HK-2 (cell line): ENCODE data around the gene MPPED2.

ENCODE experiments used
- DNase-seq: peaks from one replicate; pipeline ENCODE4 v3.0.0-alpha.2; 2018; ENCODE audit not compliant: unreplicated experiment

Gene MPPED2

DNA sequence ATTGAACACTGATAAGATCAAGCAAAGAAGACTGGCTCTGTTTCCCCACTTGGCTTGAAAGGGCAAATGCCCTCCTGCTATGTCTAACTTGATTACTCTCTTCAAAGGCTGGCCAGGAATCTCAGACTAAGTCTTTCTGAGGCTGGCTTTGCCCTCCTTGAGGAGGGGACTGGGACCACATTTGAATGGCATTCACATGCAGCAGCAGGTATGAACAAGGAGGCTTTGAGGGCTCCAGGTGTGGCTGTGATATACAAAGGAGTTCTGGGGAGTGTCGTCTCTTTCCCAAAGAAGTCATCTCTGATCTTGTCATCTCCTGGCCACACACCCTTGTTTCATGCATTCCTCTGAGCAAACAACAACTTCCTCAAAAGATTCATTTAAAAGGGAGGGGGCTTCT is 132.4 kb downstream of the MPPED2 start:
- no peak for DNase-seq

DNA sequence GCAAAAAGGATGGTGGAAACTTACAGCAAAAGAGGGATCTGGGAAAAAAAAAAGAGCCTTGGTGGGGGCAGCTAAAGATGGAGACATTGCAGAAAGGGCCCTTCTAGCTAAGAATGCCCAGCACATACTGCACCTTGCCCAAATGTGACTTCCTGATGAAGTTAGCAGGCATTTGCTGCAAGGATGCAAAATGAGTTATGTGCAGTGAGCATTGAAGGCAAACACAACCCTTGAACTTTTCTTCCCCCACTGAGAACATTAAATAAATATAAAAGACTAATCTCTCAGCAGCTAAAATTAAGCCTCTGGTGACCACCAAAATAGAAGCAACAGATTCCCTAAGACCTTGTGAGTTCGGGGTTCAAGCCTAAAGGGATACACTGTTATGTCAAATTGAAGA is 133.3 kb downstream of the MPPED2 start:
- no peak for DNase-seq

DNA sequence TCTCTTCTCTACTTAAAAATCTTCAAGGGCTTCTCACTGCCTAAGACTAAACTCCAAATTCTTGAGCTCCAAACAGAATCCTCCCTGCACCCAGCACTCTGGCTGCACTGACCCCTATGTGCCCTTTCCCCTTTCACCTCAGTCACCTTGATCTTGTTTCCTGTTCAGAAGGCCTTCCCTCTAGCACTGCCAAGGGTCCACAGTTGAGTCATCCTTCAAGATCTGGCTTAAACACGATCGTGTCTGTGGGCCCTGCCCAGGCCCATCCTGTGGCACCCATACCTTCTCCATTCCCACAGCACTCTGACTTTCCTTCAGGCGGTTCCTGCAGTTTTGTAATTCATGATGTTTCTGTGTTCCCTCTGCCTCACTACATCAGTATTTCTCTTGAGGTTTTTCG is 134.0 kb downstream of the MPPED2 start:
- DNase-seq: no peak

DNA sequence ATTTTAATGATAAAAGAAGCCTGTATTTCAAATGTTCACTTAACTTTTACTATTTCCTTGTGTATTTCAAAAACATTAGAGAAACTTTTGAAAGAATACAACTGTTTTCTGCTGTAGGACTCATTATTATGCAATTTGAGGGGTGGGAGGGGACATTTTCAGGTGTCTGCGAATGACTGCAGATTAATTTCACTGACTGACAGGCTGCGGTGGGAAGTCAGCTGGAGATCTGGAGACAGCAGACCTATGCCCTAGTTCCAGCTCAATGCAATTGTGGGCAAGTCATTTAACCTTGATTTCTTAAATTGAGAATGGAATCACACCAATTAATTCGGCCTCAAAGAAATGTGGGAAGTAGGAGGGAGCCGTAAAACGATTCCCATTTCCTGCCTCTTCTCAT is 134.5 kb downstream of the MPPED2 start:
- DNase-seq: no peak

DNA sequence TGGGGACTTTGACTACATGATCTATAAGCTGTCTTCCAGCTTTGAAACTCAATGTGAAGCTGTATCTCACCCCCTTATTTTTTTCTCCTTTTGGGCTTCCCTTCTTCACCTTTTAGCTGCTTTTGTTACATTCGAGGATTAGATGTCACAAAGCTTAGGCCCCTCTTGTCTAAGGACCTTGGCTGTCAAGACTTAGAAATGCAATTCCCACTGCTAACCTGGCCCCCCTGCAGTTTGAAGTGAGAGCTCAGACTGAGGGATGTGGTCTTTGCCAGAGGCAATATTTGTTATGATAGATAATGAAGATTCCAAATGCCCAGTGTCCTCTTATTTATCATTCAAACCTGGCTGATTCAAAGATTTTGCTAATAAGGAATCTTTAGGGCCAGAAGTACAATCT is 135.0 kb downstream of the MPPED2 start:
- DNase-seq: no peak

DNA sequence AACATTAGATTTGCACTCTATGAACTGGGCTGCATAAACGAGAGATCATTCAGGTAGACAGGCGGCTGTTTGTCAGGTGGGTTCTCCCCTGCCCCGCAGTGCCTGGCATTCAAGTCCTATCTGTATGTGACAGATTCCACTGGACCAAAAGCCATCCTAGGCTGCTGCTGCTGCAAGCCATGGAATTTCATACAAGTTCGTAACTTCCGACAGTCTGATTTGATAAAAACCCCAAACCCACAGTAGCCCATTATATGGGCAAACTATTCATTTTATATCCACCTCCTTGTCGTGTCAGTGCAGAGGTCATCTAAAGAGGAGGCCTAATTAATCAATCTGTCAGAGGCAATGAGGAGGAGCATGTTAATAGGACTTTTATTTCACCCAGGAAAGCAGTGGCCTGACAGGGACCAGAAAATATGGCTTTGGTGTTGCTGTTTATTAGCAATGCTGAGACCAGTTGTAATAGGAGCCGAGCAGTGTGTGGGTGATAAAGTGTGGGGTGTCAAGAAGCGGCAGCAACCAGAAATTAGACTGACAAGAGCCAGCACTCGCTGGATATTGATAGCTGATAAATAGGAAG is 139.0 kb downstream of the MPPED2 start:
- no peak for DNase-seq

DNA sequence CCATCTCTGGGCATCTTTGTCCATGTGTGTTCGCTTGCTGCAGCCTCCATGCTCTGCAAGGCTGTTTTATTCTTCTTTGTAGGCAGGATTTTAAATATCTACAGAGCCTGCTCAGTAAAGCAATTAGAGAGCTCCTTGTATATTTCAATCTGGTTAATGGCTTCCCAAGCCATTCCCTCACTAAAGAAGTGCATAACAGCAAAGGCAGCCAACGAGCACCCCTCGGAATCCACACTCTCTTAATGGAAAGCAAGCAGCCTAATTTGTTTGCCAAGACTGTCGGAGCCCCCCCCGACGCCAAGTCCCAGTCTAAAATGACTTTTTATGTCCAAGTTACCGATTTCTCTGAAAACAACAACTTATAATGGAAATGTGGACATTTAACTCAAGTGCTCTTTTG is 139.6 kb downstream of the MPPED2 start:
- DNase-seq: no peak

DNA sequence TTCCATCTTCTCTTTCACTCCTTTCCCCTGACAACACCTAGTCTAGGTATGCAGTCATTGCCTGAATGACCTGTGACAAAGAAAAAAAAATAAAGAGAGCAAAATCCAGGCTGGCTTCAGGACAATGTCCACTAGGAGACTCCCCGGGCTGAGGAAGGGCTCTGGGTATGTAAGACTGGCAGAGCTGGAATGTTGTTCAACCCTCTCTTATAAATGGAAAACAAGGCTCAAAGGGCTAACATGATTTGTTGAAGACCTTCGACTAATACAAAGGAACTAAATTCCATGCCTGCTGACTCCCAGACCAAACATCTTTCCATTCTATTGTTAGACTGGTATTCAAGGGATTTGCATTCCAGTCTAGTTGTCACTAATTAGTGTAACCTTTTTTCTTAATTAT is 141.1 kb downstream of the MPPED2 start:
- DNase-seq: no peak

DNA sequence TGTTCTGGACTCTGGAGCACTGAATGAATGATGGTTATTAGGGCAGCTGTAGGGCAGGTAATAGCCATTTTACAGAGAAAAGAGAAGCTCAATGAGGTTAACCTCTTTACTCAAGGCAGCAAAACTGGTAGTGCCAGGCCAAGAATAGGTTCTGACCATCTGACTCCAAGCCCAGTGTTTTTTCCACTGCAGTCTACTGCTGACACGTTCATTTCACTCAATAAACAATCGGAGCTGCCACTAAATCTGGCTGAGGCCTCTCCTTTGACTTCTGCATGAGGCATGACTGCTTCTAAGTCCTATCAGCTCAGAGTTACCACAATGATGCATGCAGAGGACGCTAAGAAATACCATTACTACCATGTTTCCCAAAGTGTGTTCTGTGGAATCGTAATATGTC is 145.6 kb downstream of the MPPED2 start:
- no peak for DNase-seq

DNA sequence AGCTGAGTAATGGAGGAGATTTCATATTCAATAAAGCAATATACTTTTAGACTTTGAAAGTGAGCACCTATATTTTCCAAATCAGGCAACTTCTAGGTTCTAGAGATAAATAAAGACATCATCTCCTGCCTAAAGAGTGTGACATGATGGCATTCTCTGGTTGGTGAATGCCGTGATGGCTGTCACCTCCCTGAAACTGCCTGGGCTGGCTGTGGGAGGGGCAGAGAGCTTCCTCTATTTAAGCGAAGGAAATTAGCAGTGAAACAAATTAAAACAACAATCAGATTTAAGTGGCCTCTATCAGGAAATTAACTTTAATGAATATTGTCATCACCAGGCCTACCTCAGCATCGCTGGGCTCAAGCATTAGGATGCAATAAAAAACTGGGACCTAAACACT is 149.4 kb downstream of the MPPED2 start:
- no peak for DNase-seq

DNA sequence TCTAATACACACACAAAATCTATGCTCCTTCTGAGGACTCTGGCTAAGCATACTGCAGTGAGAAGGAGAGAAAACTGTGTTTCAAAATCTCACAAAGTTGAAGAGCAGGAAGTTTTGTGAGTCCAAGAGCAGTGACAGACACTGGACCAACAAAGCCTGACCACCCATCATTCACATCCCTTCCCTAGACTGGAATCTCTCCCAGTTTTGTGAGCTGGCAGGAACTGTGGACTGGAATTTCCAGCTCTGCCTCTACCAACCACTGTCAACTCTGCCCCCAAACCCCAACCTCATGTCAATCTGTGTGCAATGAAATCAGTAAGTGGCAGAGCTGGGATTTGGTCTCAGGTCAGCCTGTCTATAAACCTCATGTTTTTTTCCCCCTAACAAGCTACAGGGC is 150.7 kb downstream of the MPPED2 start:
- no peak for DNase-seq

DNA sequence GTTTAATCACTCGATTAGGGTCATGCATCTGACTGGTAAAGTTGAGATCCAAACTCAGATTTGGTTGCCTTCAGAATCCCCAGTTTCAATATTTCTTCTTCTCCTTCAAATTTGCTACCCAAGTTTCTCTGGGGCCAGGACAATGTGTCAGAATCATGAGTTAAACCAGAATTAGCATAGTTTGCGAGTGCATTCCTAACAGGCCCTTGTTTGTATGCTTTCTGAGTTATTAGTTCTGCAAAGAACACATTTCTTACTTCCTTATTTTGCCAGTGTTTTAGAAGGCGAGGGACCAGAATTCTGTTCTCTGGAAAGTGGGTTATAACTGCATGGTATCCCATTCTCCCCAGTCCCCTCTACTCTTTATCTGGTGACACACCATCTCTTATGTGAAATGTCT is 151.3 kb downstream of the MPPED2 start:
- no peak for DNase-seq

DNA sequence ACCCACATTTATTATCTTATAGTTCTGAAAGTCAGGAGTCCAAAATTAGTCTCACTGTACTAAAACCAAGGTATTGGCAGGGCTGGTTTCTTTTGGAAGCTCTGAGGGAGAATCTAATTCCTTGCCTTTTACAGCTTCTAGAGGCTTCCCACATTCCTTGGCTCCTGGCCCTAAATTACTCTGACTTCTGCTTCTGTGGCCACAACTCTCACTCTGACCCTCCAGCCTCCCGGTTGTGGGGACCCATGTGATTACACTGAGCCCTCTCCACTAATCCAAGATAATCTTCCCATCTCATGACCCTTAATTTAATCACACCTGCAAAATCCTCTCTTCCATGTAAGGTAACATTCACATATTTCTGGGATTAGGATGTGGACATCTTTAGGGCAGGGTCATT is 152.3 kb downstream of the MPPED2 start:
- no peak for DNase-seq

DNA sequence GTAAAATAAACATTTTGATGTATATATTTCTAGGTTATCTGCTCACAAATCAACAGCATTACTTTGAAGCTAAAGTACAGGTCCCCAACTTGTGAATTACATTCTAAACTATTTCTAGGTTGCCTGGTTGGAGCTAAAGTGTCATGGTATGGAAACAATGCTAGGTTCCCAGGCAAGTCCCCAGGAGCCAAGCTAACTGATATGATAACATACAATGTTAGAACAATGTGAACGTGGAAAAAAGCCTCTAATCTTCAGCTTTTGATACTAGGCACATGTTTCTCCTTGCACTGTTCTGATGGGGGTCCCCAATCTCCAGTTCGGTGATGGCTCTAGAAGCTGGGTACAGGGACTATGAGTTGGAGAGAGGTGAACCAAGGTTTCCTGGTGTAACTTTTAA is 153.4 kb downstream of the MPPED2 start:
- DNase-seq: no peak

DNA sequence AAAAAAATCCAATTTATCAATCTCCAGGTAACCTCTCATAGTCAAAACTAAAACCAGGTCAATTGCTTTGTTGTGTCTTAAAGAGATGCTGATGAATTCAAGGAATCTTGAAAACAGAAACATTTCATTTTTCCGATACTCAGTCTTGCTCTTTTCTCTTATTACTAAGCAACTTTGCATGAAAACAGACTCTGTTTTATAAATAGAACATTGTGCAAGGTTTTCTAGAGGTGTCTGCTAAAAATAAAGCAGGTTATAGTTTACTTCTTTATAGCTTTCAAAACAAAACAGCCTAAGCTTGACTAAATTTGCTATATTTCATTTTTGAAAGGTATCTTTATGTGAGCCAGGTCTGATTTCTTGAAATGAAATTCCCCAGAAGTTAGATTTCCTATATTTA is 154.0 kb downstream of the MPPED2 start:
- no peak for DNase-seq

DNA sequence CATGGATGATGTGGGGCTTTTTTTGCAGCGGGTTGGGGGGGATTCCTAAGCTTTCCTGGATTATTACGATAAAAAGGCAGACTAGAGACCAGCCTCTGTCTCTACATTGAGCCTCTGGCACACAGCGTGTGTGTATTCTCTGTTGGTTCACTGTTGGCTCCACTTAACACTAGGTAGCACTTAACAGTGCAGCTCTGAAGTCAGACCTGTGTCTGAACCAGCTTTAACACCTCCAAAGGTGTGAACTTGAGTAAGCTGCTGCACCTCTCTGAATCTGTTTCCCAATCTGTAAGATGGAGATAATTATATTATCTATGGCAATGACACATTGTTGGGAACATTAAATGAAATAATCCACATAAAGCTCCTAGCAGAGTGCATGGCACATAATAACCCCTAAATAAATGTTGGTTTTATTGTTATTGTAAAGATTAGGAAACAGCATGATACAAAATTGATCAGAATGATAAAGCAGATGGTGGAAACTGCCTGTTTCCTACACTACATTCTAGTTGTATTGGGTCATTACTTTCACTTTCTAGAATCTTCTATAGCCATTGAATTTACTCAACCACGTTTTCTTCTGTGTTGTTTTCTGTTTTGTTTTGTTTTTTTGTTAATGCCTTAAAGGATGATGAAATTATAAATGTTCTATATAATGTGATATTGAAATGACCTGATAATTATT is 154.9 kb downstream of the MPPED2 start:
- DNase-seq: no peak

DNA sequence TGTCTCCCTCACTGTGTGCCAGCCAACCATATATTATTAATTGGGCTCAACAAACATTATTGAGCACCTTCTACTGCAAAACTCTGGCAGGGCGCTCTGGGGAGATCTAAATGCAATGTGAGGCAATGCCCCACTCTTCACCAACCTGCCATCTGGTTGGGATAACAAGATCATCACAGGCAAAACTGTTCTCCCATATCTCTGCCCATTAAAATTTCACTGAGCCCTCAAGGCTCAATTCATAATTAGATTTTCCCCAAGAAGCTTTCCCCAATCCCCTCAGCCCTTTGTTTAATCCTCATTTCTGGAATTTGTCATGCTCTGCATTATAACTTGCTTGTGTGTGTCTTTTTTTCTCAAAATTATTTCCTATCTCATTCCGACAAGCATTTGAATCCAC is 156.6 kb downstream of the MPPED2 start:
- no peak for DNase-seq

DNA sequence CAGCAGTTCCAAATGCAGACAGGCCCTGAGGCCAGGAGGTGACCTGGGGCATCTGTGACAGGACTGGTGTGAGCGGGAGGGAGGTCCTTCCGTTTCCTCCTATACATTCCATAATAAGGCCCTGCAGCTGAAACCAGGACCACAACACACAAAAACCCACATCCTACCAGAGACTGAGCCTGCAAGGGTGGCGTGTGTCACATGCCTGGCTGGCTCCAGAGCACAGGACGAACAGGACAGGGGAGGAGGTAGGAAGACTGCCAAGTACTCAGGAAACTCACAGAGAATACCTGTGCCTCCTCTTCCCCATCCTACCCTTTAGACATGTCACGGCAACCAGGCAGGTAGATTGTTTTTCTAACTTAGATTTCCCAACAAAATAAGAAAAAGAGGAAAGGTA is 159.4 kb downstream of the MPPED2 start:
- no peak for DNase-seq

DNA sequence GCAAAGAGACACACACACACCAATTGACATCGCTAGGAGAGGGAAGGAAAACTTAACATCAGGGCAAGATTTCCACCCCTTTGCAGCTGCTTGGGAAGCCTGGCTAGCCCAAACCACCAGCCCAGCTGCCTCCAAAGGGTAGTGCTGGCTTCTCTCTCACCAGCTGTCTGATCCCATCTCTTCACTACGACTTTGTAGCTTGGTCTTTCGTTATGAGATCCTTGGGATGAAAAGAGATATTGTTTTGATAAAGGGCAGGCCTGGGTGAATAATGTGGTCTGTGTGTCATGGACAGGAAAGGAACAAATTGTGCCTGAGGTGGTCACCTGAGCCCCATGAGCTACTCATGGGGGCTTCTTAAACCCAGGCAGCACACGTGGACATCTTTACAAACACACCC is 161.3 kb downstream of the MPPED2 start:
- DNase-seq: no peak

DNA sequence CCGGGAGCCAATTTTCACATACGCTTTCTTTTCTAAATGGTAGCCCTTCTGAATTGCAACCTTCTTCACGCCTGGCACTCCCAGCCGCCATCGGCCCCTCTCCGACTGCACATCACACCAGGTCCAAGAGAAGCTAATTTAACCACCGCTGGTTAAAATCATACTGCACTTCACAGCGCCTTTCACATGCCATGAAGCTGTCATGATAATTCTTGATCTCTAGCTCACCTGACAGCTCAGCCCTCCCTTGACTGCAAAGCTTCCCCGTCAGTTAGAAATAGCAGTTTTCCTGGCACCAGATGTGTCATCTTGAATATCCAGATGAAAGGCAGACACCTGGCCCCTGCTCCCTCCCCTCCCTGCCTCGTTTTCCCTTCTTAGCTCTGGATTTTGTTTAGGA is 161.8 kb downstream of the MPPED2 start:
- DNase-seq: no peak

DNA sequence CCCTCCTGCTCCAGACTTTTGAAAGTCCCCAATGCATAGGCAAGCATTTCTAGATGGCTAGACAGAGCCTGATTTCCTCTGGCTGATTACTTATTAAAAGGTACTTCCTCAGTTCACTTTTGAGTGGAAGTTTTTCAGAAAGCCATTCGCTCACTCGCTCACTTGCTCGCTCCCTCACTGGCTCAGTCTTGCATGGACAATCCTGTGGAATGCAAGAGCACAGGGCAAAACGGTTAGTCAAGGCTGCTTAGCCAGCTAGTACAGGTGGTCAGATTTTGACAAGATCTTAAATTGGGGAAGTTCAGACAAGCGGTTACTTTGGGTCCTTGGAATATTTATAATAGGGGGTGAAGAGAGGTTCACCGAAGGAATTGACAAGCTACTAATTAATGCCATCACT is 162.3 kb downstream of the MPPED2 start:
- peak; percentile 67 for DNase-seq

DNA sequence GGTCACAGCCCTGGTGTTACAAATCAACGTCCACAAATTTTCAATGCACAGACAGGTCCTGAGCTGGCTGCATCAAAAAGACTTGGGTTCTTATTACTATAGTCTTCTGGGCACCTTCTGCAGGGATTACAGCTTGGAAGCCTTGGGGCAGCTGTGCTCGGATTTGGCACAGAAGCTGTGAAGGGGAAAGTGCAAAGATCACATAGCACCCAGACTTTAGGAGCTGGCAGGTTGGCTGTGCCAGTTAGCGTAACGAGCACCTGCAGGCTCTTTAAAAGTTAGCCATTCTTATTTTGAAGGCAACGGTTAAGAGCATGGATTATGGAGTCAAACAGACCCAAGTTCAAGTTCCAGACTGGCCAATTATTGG is 162.9 kb downstream of the MPPED2 start:
- DNase-seq: no peak

DNA sequence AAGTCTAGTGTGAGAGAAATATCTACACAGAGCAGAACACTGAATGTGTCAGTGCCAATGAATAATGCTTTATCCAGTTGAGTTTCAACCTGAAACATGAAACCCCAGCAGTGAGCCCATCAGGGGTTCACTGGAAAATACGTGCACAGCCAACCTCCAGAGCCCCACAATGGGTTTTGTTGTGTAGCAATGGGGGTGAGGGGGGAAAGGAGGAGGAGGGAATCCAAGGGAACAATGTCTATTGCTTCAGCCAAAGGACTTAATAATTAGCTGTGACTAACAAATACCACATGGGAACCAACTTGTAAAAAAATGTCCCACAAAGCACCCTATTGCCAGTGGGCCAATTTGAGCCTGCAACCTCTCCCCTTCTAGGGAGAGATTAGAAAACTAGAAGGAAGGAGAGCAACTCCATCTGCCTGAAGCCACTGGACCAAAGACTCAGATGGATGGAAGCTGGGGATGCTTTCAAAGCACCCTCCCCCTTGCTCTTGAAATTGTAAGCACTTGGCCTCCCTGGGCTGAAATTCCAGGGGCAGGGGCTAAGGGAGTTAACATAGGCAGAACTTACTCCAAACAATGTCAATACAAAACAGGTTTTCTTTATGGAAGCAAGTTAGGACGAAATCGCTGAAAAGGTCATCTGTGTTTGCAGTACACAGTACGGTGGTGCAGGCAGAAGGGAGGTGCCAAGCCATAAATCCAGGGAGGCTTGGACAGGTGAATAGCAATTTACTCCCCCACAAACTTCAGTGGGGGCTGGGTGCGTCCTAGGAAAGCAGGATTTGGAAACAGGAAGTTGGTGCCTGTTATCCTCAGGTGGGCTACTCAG is 163.5 kb downstream of the MPPED2 start:
- DNase-seq: no peak
